GM12878 (cell line): ENCODE measurements around the gene RTCB.

Experiments used
- CTCF ChIP-seq, 3 experiments: IDR thresholded peaks in 2 of 3; conservative IDR thresholded peaks in 1 of 3; 2 replicates each; pipeline ENCODE4 v1.5.1; 2011; ENCODE audit warnings: low read depth in 3 of 3, low read length in 3 of 3, mild to moderate bottlenecking in 3 of 3, control low read depth in 2 of 3, moderate library complexity in 2 of 3, inconsistent platforms in 1 of 3, mixed read lengths in 1 of 3; ENCODE audit not compliant: control insufficient read depth in 2 of 3, insufficient read depth in 1 of 3; ENCODE audit errors: extremely low read depth in 1 of 3
- GABPA ChIP-seq: IDR thresholded peaks from 2 replicates; pipeline ENCODE4 v1.6.1; 2014; ENCODE audit warnings: antibody characterized with exemption, low read depth, mild to moderate bottlenecking, inconsistent platforms
- IRF5 ChIP-seq: fragments of 450-650 bp; IDR thresholded peaks from 2 replicates; pipeline ENCODE4 v1.6.1; 2017; ENCODE audit warnings: borderline replicate concordance
- NR2C2 ChIP-seq: IDR thresholded peaks from 2 replicates; pipeline ENCODE4 v1.6.1; 2011; ENCODE audit warnings: borderline replicate concordance, low read depth; ENCODE audit not compliant: control insufficient read depth, insufficient read length
- POLR2A ChIP-seq: IDR thresholded peaks from 2 replicates; pipeline ENCODE4 v1.6.1; 2011; ENCODE audit warnings: low read depth, mild to moderate bottlenecking, low read length
- ZNF274 ChIP-seq: IDR thresholded peaks from one replicate; pipeline ENCODE4 v1.8.0; 2011; ENCODE audit not compliant: insufficient read length, insufficient read depth

- TF ChIP-seq POLR2A (no peak), IRF5 (no peak), CTCF (IDR thresholded peaks at IDR 0.05 in 2 of 3, conservative IDR thresholded peaks at IDR 0.05 in 1 of 3; ENCODE audit: control insufficient read depth in 2 of 3, extremely low read depth in 1 of 3, insufficient read depth in 1 of 3, low read depth in 3 of 3, low read length in 3 of 3) (peak; percentile 31 to 41 (median 39); a peak in 4 of 6 replicates), GABPA (no peak), ZNF274 (no peak), NR2C2 (no peak)
Observed at GRCh38 chr22:32413719-32414118, 1.7 kb upstream of the RTCB start.
